ENCODE data around the gene SMPD3. TPM values are rescaled to one million over a fixed set of nuclear protein-coding genes. Genes with fewer than 3 reads are reported as not detected.
A peak's percentile ranks its signal among the peaks of the same experiment; 100 is the strongest.

Gene SMPD3
- total and polyA plus RNA-seq, 5 donors from 2014 or later: 7.1 to 20.3 (median 18.1) TPM

- Mint-ChIP-seq H3K4me1 (peaks cover 0 to 55% (median 33%) of the 10 kb centered on the region in 4 donors), H3K27me3 (peaks cover 5% of the 10 kb centered on the region), H3K9me3 (no peaks in the 10 kb centered on the region), H3K4me3 (peak overlapping the region; percentile 60 to 96 (median 88)), H3K36me3 (no peaks in the 10 kb centered on the region), H3K27ac (peak overlapping the region; percentile 86 to 97 (median 87))
- Histone ChIP-seq H3K27ac (ENCODE audit: insufficient read depth, low read length, poor library complexity, severe bottlenecking) (peak overlapping the region; percentile 64), H3K36me3 (ENCODE audit: control insufficient read depth, insufficient read depth, low read length) (no peaks in the 10 kb centered on the region), H3K27me3 (ENCODE audit: control insufficient read depth, insufficient read depth, low read length) (no peaks in the 10 kb centered on the region), H3K9me3 (ENCODE audit: control insufficient read depth in 2 of 2, low read length in 2 of 2) (no peaks in the 10 kb centered on the region), H3K4me1 (ENCODE audit: control insufficient read depth, insufficient read depth, low read length, poor library complexity, severe bottlenecking) (peaks cover 24% of the 10 kb centered on the region), H3K4me3 (ENCODE audit: low read depth, low read length) (peak overlapping the region; percentile 87)
- ATAC-seq (ENCODE audit: low read depth in 2 of 2) (peak; percentile 37 to 42), DNase-seq (peak in 2 of 3 donors; percentile 10 to 47)
Observed at GRCh38 chr16:68469796-68470460, 21.6 kb upstream of the SMPD3 start.

GRCh38 chr16:68468842-68469241, 20.5 kb upstream of the SMPD3 start:
- Histone ChIP-seq H3K4me1 (ENCODE audit: control insufficient read depth, insufficient read depth, low read length, poor library complexity, severe bottlenecking) (peaks cover 24% of the 10 kb centered on the region), H3K36me3 (ENCODE audit: control insufficient read depth, insufficient read depth, low read length) (no peaks in the 10 kb centered on the region), H3K4me3 (ENCODE audit: low read depth, low read length) (peak overlapping the region; percentile 18), H3K27me3 (ENCODE audit: control insufficient read depth, insufficient read depth, low read length) (no peaks in the 10 kb centered on the region), H3K9me3 (ENCODE audit: control insufficient read depth in 2 of 2, low read length in 2 of 2) (no peaks in the 10 kb centered on the region), H3K27ac (ENCODE audit: insufficient read depth, low read length, poor library complexity, severe bottlenecking) (no peak overlapping the region)
- H3K27me3 Mint-ChIP-seq: peaks cover 5% of the 10 kb centered on the region
- no peaks in the 10 kb centered on the region for H3K36me3 Mint-ChIP-seq
- H3K4me3 Mint-ChIP-seq: peak overlapping the region in 2 of 4 donors; percentile 29 to 88
- peaks cover 0 to 55% (median 33%) of the 10 kb centered on the region in 4 donors for H3K4me1 Mint-ChIP-seq
- H3K9me3 Mint-ChIP-seq: peaks cover 0 to 2% (median 0%) of the 10 kb centered on the region in 7 donors
- DNase-seq: no peak
- peak overlapping the region; percentile 39 to 87 (median 50) for H3K27ac Mint-ChIP-seq
- no peak for ATAC-seq (ENCODE audit: low read depth in 2 of 2)

- peaks cover 0 to 7% (median 0%) of the 10 kb centered on the region in 7 donors for H3K9me3 Mint-ChIP-seq
- no peak overlapping the region for H3K4me3 ChIP-seq (ENCODE audit: low read depth, low read length)
Observed at GRCh38 chr16:68466174-68466573, 17.9 kb upstream of the SMPD3 start.

GRCh38 chr16:68463904-68464303, 15.6 kb upstream of the SMPD3 start:
- H3K4me1 Mint-ChIP-seq: peaks cover 0 to 23% (median 10%) of the 10 kb centered on the region in 4 donors
- Histone ChIP-seq H3K4me3 (ENCODE audit: low read depth, low read length) (no peak overlapping the region), H3K27me3 (ENCODE audit: control insufficient read depth, insufficient read depth, low read length) (no peaks in the 10 kb centered on the region), H3K4me1 (ENCODE audit: control insufficient read depth, insufficient read depth, low read length, poor library complexity, severe bottlenecking) (peaks cover 7% of the 10 kb centered on the region), H3K36me3 (ENCODE audit: control insufficient read depth, insufficient read depth, low read length) (no peaks in the 10 kb centered on the region), H3K9me3 (ENCODE audit: control insufficient read depth in 2 of 2, low read length in 2 of 2) (peaks cover 4 to 8% of the 10 kb centered on the region in 2 experiments), H3K27ac (ENCODE audit: insufficient read depth, low read length, poor library complexity, severe bottlenecking) (no peak overlapping the region)
- no peak overlapping the region for H3K4me3 Mint-ChIP-seq
- DNase-seq (no peak), ATAC-seq (ENCODE audit: low read depth in 2 of 2) (no peak)
- peak overlapping the region in 1 of 3 donors; percentile 38 for H3K27ac Mint-ChIP-seq
- H3K36me3 Mint-ChIP-seq: no peaks in the 10 kb centered on the region
- peaks cover 0 to 7% (median 0%) of the 10 kb centered on the region in 7 donors for H3K9me3 Mint-ChIP-seq
- peaks cover 6% of the 10 kb centered on the region for H3K27me3 Mint-ChIP-seq

More at GRCh38 chr16:68466174-68466573, 17.9 kb upstream of the SMPD3 start:
- Histone ChIP-seq H3K9me3 (ENCODE audit: control insufficient read depth in 2 of 2, low read length in 2 of 2) (peaks cover 4 to 8% of the 10 kb centered on the region in 2 experiments), H3K4me1 (ENCODE audit: control insufficient read depth, insufficient read depth, low read length, poor library complexity, severe bottlenecking) (peaks cover 24% of the 10 kb centered on the region), H3K27me3 (ENCODE audit: control insufficient read depth, insufficient read depth, low read length) (no peaks in the 10 kb centered on the region), H3K36me3 (ENCODE audit: control insufficient read depth, insufficient read depth, low read length) (no peaks in the 10 kb centered on the region), H3K27ac (ENCODE audit: insufficient read depth, low read length, poor library complexity, severe bottlenecking) (no peak overlapping the region)
- DNase-seq (no peak), ATAC-seq (ENCODE audit: low read depth in 2 of 2) (no peak)
- Mint-ChIP-seq H3K36me3 (no peaks in the 10 kb centered on the region), H3K4me3 (no peak overlapping the region), H3K27ac (no peak overlapping the region), H3K4me1 (peaks cover 0 to 45% (median 27%) of the 10 kb centered on the region in 4 donors), H3K27me3 (no peaks in the 10 kb centered on the region)

GRCh38 chr16:68460067-68460466, 11.8 kb upstream of the SMPD3 start:
- Histone ChIP-seq H3K36me3 (ENCODE audit: control insufficient read depth, insufficient read depth, low read length) (no peaks in the 10 kb centered on the region), H3K4me3 (ENCODE audit: low read depth, low read length) (no peak overlapping the region), H3K27ac (ENCODE audit: insufficient read depth, low read length, poor library complexity, severe bottlenecking) (no peak overlapping the region), H3K27me3 (ENCODE audit: control insufficient read depth, insufficient read depth, low read length) (no peaks in the 10 kb centered on the region), H3K4me1 (ENCODE audit: control insufficient read depth, insufficient read depth, low read length, poor library complexity, severe bottlenecking) (no peaks in the 10 kb centered on the region), H3K9me3 (ENCODE audit: control insufficient read depth in 2 of 2, low read length in 2 of 2) (peaks cover 4 to 8% of the 10 kb centered on the region in 2 experiments)
- H3K4me3 Mint-ChIP-seq: no peak overlapping the region
- peaks cover 0 to 7% (median 0%) of the 10 kb centered on the region in 7 donors for H3K9me3 Mint-ChIP-seq
- H3K27me3 Mint-ChIP-seq: peaks cover 13% of the 10 kb centered on the region
- no peaks in the 10 kb centered on the region for H3K36me3 Mint-ChIP-seq
- DNase-seq (no peak), ATAC-seq (ENCODE audit: low read depth in 2 of 2) (no peak)
- H3K4me1 Mint-ChIP-seq: peaks cover 0 to 7% (median 0%) of the 10 kb centered on the region in 4 donors
- H3K27ac Mint-ChIP-seq: no peak overlapping the region

- no peak overlapping the region for H3K27ac Mint-ChIP-seq
Observed at GRCh38 chr16:68459457-68459856, 11.1 kb upstream of the SMPD3 start.

GRCh38 chr16:68458551-68458950, 10.2 kb upstream of the SMPD3 start:
- H3K36me3 ChIP-seq (ENCODE audit: control insufficient read depth, insufficient read depth, low read length): no peaks in the 10 kb centered on the region
- Mint-ChIP-seq H3K36me3 (no peaks in the 10 kb centered on the region), H3K4me3 (no peak overlapping the region), H3K27me3 (peaks cover 13% of the 10 kb centered on the region), H3K27ac (no peak overlapping the region), H3K9me3 (peaks cover 0 to 6% (median 0%) of the 10 kb centered on the region in 7 donors), H3K4me1 (peaks cover 0 to 7% (median 0%) of the 10 kb centered on the region in 4 donors)
- no peak for DNase-seq
- H3K27me3 ChIP-seq (ENCODE audit: control insufficient read depth, insufficient read depth, low read length): no peaks in the 10 kb centered on the region
- no peak for ATAC-seq (ENCODE audit: low read depth in 2 of 2)
- no peak overlapping the region for H3K4me3 ChIP-seq (ENCODE audit: low read depth, low read length)
- H3K9me3 ChIP-seq (ENCODE audit: control insufficient read depth in 2 of 2, low read length in 2 of 2): peaks cover 4 to 8% of the 10 kb centered on the region in 2 experiments
- no peaks in the 10 kb centered on the region for H3K4me1 ChIP-seq (ENCODE audit: control insufficient read depth, insufficient read depth, low read length, poor library complexity, severe bottlenecking)
- H3K27ac ChIP-seq (ENCODE audit: insufficient read depth, low read length, poor library complexity, severe bottlenecking): no peak overlapping the region

More at GRCh38 chr16:68459457-68459856, 11.1 kb upstream of the SMPD3 start:
- Histone ChIP-seq H3K36me3 (ENCODE audit: control insufficient read depth, insufficient read depth, low read length) (no peaks in the 10 kb centered on the region), H3K27me3 (ENCODE audit: control insufficient read depth, insufficient read depth, low read length) (no peaks in the 10 kb centered on the region), H3K4me1 (ENCODE audit: control insufficient read depth, insufficient read depth, low read length, poor library complexity, severe bottlenecking) (no peaks in the 10 kb centered on the region), H3K9me3 (ENCODE audit: control insufficient read depth in 2 of 2, low read length in 2 of 2) (peaks cover 4 to 8% of the 10 kb centered on the region in 2 experiments), H3K27ac (ENCODE audit: insufficient read depth, low read length, poor library complexity, severe bottlenecking) (no peak overlapping the region), H3K4me3 (ENCODE audit: low read depth, low read length) (no peak overlapping the region)
- DNase-seq: no peak
- peaks cover 0 to 7% (median 0%) of the 10 kb centered on the region in 7 donors for H3K9me3 Mint-ChIP-seq
- H3K36me3 Mint-ChIP-seq: no peaks in the 10 kb centered on the region
- no peak for ATAC-seq (ENCODE audit: low read depth in 2 of 2)
- no peak overlapping the region for H3K4me3 Mint-ChIP-seq
- H3K4me1 Mint-ChIP-seq: peaks cover 0 to 7% (median 0%) of the 10 kb centered on the region in 4 donors
- peaks cover 13% of the 10 kb centered on the region for H3K27me3 Mint-ChIP-seq

Data from CD4-positive, CD25-positive, alpha-beta regulatory T cell (primary cell).